GM10847 (cell line): Measurements from ENCODE around the gene MBL2.

ENCODE experiments used
- POLR2A ChIP-seq: IDR thresholded peaks from 2 replicates; pipeline ENCODE4 v1.6.1; 2011; ENCODE audit not compliant: insufficient read length; ENCODE audit errors: extremely low read depth

The MBL2 gene

GRCh38 chr10:52756295-52756694, 16.3 kb downstream of the MBL2 start:
- no peak for TF ChIP-seq POLR2A

- TF ChIP-seq POLR2A, result no peak
Measured at GRCh38 chr10:52755297-52756062, 17.1 kb downstream of the MBL2 start.

GRCh38 chr10:52752801-52753445, 19.7 kb downstream of the MBL2 start:
- TF ChIP-seq POLR2A, result no peak

- no peak for TF ChIP-seq POLR2A
Measured at GRCh38 chr10:52752261-52752660, 20.3 kb downstream of the MBL2 start.

GRCh38 chr10:52751337-52751736, 21.2 kb downstream of the MBL2 start:
- TF ChIP-seq POLR2A, result no peak

DNA sequence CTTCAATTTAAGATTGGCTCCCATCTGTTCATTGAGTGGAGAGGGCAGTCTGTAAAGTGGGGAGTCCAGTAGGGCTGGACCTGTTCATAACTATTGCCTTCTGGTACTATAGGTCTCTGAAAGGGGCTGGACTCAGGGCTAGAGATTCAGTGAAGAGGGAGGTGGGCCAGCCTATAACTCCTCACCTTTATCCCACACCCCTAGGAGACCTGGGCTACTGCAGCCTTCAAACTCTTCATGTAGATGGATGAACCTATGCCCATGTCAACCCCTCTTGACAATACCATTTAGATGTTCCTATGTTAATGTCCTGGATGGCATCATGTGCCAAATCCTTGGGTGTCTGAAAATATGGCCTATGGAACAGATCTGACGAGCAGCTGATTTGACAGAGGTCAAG, 22.0 kb downstream of the MBL2 start:
- TF ChIP-seq POLR2A, result no peak

- no peak for TF ChIP-seq POLR2A
Measured at GRCh38 chr10:52747694-52748093, 24.9 kb downstream of the MBL2 start.

- TF ChIP-seq POLR2A, result no peak
Measured at GRCh38 chr10:52746169-52746568, 26.4 kb downstream of the MBL2 start.

DNA sequence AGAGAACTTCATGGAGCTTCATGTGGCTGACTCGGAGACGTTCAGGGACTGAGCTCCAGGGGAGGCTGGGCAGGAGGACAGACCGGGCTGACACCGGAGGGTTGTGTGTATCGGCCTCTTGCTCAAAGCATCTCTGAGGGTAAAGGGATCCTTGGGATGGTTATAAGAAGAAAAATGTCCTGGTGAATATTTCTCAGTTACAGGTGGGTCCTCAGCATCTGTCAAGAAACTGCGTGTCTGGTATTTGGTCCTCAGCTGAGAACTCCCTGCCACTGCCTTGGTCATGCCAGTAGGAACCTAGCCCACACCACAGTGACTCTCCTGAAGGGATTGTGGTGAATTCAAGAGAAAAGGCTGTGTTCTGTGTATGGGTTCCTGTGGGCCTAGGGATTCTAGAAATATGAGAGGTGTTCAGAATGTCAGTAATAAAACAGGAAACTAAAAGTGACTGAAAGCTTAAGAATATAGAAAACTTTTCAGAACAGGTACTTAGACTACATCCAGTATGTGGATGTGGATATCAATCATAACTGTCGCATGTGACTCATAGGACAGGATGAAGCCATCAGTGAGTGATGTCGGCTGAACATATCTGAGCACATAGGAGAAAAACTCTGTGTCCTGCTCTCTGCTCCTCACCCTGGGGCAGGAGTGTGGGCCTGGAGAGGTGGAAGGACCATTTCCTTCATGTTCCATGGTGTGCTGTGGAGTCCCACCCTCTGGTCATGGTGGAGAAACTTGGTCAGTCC, 28.4 kb downstream of the MBL2 start:
- no peak for TF ChIP-seq POLR2A

DNA sequence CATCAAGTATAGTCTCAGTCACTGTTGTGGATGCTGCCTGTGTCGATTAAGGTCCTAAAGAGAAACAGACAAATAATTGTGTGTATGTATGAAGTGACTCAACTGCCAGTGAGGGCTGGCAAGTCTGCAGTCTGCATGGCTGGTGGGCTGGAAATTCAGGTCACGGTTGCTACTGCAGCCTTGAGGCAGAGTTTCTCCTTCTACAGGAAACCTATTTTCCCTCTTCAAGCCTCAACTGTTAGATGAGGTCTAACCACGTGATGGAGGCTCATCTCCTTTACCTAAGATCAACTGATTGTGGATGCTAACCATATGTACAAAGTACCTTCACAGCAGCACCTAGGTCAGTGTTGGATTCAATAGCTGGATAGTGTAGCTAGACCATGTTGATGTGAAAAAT, 29.9 kb downstream of the MBL2 start:
- no peak for TF ChIP-seq POLR2A

DNA sequence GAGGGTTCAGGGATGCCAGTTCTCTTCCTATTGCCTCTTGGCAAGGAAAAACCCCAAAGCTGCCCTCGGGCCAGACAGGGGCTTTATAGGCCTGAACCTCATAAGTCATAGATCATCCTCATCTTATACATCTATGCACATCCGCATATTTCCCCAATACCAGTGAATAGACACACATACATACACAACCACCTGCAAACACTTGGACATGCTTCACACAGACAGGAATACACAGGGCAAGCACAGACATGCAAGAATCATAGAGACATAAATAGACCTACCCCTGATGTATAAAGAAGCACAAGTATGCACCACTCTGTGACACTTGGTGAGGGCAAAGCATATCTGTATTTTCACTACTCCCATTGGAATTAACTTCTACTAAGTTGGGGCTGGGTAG, 30.7 kb downstream of the MBL2 start:
- no peak for TF ChIP-seq POLR2A

GRCh38 chr10:52740913-52741675, 31.5 kb downstream of the MBL2 start:
- TF ChIP-seq POLR2A, result no peak

DNA sequence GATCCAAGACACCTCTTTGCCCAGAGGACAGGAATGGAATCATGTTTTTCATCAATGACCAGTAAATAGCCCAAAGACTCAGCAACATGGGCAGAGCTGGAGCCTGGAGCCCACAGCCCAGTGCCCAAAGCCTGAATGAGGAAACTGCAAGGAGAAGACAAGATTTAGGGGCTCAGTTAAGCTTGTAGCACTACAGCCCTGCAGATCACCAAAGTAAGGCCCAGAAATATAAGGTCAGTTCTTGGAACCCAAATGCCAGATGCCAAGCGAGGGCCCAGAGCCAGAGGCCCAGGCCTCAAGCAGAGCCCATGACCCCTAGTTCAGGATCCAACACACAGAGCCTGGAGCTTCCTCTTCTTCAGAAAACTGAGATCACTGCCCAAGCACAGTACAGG, 32.4 kb downstream of the MBL2 start:
- TF ChIP-seq POLR2A, result no peak

- TF ChIP-seq POLR2A, result no peak
Measured at GRCh38 chr10:52739380-52740154, 33.0 kb downstream of the MBL2 start.

- no peak for TF ChIP-seq POLR2A
Measured at GRCh38 chr10:52738951-52739350, 33.6 kb downstream of the MBL2 start.
